GM23248 (cell line): ENCODE results near the gene SLC35F5.

ENCODE experiments used
- EZH2 ChIP-seq: fragments of 200-600 bp; sonication (generic); IDR thresholded peaks from 2 replicates; pipeline ENCODE4 v1.6.1; 2018; ENCODE audit warnings: antibody characterized with exemption, mild to moderate bottlenecking; ENCODE audit not compliant: insufficient read depth, poor library complexity, severe bottlenecking
- EZH2phosphoT487 ChIP-seq: fragments of 200-600 bp; sonication (generic); IDR thresholded peaks from 2 replicates; pipeline ENCODE4 v1.6.1; 2018; ENCODE audit warnings: antibody characterized with exemption, moderate library complexity, mild to moderate bottlenecking, low read depth; ENCODE audit not compliant: insufficient read depth

DNA sequence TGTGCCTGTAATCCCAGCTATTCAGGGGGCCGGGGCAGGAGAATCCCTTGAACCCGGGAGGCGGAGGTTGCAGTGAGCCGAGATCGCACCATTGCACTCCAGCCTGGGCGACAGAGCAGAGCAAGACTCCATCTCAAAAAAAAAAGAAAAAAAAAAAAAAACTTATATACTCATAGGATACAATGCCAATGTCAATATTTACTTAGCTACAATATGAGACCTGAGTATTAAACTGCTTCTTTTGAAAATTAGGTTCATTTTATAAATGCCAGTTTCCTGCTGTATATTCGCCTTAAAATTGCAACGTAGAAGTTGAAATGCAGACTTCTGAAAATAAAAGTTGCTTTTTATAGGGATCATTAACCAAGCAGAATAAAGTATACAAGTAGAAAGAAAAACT, 2.3 kb downstream of the SLC35F5 start:
- no peak for TF ChIP-seq EZH2phosphoT487
- TF ChIP-seq EZH2 = no peak
